ENCODE measurements around the gene KCNJ1. TPM values are rescaled to one million over a fixed set of nuclear protein-coding genes. Genes with fewer than 3 reads are reported as not detected.

The KCNJ1 gene
- total RNA-seq, 1 donor from 2014 or later, result under 0.01 TPM

DNA sequence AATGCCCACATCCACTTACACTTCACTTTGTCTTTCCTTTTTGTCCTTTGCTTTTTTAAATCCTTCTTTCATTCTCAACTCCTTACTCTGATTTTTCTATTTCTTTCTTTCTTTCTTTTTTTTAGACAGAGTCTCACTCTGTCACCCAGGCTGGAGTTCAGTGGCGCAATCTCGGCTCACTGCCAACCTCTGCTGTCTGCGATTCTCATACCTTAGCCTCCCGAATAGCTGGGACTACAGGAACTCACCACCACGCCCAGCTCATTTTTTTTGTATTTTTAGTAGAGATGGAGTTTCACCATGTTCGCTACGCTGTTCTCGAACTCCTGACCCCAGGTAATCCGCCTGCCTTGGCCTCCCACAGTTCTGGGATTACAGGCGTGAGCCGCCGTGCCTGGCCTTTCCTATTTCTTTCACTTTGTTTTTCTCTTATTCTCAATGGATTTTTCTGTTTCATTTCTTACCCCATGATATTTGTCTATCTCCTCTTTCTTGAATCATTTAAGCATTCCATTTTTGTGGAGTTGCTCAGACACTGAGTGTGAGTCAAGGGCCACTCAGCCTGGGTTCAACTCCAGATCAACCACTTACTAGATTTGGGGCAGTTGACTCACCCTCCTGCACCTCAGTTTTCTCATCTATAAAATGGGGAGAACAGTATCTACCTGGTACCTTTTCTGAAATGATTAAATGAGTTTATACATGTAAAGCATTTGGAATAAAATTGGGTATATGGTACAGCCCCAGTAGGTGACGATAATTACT is 31.7 kb upstream of the KCNJ1 start:
- H3K4me3 ChIP-seq (ENCODE audit: low read depth, low read length), result no peak overlapping the region
- H3K36me3 ChIP-seq (ENCODE audit: control insufficient read depth, insufficient read depth, low read length), result peaks cover 5% of the 10 kb centered on the region
- no peak for DNase-seq (ENCODE audit: low read depth)
- no peaks in the 10 kb centered on the region for H3K27me3 ChIP-seq (ENCODE audit: control insufficient read depth, insufficient read depth, low read length)
- FAIRE-seq, result no peak
- TF ChIP-seq, protein P1, sequence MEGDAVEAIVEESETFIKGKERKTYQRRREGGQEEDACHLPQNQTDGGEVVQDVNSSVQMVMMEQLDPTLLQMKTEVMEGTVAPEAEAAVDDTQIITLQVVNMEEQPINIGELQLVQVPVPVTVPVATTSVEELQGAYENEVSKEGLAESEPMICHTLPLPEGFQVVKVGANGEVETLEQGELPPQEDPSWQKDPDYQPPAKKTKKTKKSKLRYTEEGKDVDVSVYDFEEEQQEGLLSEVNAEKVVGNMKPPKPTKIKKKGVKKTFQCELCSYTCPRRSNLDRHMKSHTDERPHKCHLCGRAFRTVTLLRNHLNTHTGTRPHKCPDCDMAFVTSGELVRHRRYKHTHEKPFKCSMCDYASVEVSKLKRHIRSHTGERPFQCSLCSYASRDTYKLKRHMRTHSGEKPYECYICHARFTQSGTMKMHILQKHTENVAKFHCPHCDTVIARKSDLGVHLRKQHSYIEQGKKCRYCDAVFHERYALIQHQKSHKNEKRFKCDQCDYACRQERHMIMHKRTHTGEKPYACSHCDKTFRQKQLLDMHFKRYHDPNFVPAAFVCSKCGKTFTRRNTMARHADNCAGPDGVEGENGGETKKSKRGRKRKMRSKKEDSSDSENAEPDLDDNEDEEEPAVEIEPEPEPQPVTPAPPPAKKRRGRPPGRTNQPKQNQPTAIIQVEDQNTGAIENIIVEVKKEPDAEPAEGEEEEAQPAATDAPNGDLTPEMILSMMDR (IDR thresholded peaks at IDR 0.05; ENCODE audit: insufficient read depth, low read length, severe bottlenecking), result no peak

DNA sequence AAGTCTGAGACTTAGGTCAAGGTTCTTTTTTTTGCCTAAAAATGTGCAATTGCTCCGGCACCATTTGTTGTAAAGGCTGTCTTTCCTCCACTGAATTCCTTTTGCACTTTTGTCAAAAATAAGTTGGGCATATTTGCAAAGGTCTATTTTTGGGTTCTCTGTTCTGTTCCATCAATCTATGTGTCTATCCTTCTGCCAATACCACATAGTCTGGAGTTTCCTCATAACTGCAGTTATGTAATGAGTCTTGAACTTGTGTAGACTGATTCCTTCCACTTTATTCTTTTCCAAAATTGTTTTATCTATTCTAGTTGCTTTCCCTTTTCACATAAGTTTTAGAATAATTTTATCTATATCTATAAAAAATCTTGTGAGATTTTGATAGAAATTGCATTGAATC is 30.7 kb upstream of the KCNJ1 start:
- Histone ChIP-seq H3K4me3 (ENCODE audit: low read depth, low read length) (no peak overlapping the region), H3K36me3 (ENCODE audit: control insufficient read depth, insufficient read depth, low read length) (peaks cover 5% of the 10 kb centered on the region), H3K27me3 (ENCODE audit: control insufficient read depth, insufficient read depth, low read length) (no peaks in the 10 kb centered on the region)
- no peak for DNase-seq (ENCODE audit: low read depth)
- no peak for FAIRE-seq
- TF ChIP-seq, protein P1 (IDR thresholded peaks at IDR 0.05; ENCODE audit: insufficient read depth, low read length, severe bottlenecking), result no peak

DNA sequence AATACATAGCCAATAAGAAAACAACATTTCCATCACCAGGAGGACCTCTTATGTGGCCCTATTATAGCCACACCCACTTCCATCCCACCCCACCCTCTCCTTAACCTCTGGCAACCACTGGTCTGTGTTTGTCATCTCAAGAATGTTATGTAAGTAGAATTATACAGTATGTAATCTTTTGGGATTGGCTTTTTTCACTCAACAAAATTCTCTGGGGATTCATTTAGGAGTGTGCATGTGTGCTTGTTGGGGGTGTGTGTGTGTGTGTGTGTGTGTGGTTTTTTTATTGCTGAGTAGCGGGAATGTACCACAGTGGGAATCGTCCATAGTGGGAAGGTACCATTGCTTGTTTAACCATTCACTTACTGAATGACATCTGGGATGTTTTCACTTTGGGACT is 29.3 kb upstream of the KCNJ1 start:
- Histone ChIP-seq H3K36me3 (ENCODE audit: control insufficient read depth, insufficient read depth, low read length) (no peaks in the 10 kb centered on the region), H3K4me3 (ENCODE audit: low read depth, low read length) (no peak overlapping the region), H3K27me3 (ENCODE audit: control insufficient read depth, insufficient read depth, low read length) (no peaks in the 10 kb centered on the region)
- TF ChIP-seq, protein P1 (IDR thresholded peaks at IDR 0.05; ENCODE audit: insufficient read depth, low read length, severe bottlenecking), result no peak
- FAIRE-seq, result no peak
- DNase-seq (ENCODE audit: low read depth), result no peak

DNA sequence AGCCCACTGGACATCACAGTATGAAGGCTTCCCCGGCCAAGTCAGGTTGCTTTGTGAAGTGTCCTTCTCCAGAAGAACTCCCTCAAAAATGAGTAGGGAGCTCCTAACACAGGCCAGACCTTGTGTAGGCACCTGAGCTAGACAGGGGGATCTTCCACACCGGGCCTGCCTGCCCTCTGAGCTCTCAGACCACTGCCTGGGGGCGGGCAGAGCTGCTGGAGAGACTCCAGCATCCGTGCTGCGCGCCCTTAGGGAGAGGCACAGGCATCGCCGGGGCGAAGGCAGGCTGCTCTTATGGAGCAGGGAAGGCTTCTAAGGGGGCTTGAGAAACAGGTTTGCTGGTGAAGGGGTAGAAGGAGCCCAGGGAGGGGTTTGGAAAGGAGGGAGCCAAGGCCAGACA is 28.4 kb upstream of the KCNJ1 start:
- FAIRE-seq, result no peak

DNA sequence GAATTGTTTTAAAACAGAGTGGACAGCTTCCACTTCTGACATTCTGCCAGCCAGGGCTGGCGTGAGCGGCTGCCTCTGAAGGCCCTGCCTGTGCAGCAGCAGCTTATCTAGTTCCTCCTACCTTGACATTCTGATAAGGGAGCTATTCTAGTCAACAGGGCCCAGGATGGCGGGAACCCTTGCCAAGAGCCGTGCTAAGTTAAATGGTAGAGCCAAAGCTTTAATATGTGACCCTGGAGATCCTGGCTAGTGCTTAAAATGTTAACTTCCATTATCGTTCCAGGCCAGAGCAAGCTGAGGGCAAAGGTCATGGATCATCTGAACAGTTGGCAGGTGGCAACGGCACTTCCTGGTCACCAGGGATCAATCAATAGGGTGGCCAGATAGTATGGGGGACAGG is 27.6 kb upstream of the KCNJ1 start:
- Histone ChIP-seq H3K4me3 (ENCODE audit: low read depth, low read length) (no peak overlapping the region), H3K27me3 (ENCODE audit: control insufficient read depth, insufficient read depth, low read length) (no peaks in the 10 kb centered on the region), H3K36me3 (ENCODE audit: control insufficient read depth, insufficient read depth, low read length) (no peaks in the 10 kb centered on the region)
- FAIRE-seq, result no peak
- TF ChIP-seq, protein P1 (IDR thresholded peaks at IDR 0.05; ENCODE audit: insufficient read depth, low read length, severe bottlenecking), result no peak
- no peak for DNase-seq (ENCODE audit: low read depth)

More for the DNA sequence above, 28.4 kb upstream of the KCNJ1 start:
- Histone ChIP-seq H3K4me3 (ENCODE audit: low read depth, low read length) (no peak overlapping the region), H3K36me3 (ENCODE audit: control insufficient read depth, insufficient read depth, low read length) (no peaks in the 10 kb centered on the region), H3K27me3 (ENCODE audit: control insufficient read depth, insufficient read depth, low read length) (no peaks in the 10 kb centered on the region)
- DNase-seq (ENCODE audit: low read depth), result no peak
- TF ChIP-seq, protein P1 (IDR thresholded peaks at IDR 0.05; ENCODE audit: insufficient read depth, low read length, severe bottlenecking), result no peak

DNA sequence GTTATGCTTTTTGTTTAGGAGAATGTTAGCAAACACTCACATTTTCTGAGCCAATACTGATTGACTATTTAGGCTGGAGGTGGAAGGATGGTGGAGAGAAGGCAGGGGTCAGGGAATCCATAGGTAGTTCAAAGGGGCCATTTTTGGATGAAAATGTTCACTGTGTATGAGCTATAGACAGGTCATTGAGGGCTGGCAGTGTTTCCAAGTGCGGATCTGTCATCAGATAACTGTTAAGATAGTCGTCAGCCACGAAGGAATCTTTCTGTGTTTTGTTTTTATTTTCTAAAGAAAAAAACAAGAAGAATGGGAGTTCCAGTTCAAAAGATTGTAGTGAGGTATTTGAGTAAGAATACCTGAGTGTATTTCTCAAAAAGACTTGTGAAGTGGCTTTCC is 27.2 kb upstream of the KCNJ1 start:
- FAIRE-seq, result no peak
- Histone ChIP-seq H3K4me3 (ENCODE audit: low read depth, low read length) (no peak overlapping the region), H3K27me3 (ENCODE audit: control insufficient read depth, insufficient read depth, low read length) (no peaks in the 10 kb centered on the region), H3K36me3 (ENCODE audit: control insufficient read depth, insufficient read depth, low read length) (no peaks in the 10 kb centered on the region)
- TF ChIP-seq, protein P1 (IDR thresholded peaks at IDR 0.05; ENCODE audit: insufficient read depth, low read length, severe bottlenecking), result no peak
- DNase-seq (ENCODE audit: low read depth), result no peak

Measured in bronchial epithelial cell (primary cell).